Middle frontal gyrus (tissue), 1 donor: ENCODE data around the gene RAI1.

Experiments used
- DNase-seq: peaks from one replicate; pipeline ENCODE4 v3.0.0-alpha.2; 2015; ENCODE audit warnings: low spot score; ENCODE audit errors: extremely low spot score

RAI1 gene

DNA sequence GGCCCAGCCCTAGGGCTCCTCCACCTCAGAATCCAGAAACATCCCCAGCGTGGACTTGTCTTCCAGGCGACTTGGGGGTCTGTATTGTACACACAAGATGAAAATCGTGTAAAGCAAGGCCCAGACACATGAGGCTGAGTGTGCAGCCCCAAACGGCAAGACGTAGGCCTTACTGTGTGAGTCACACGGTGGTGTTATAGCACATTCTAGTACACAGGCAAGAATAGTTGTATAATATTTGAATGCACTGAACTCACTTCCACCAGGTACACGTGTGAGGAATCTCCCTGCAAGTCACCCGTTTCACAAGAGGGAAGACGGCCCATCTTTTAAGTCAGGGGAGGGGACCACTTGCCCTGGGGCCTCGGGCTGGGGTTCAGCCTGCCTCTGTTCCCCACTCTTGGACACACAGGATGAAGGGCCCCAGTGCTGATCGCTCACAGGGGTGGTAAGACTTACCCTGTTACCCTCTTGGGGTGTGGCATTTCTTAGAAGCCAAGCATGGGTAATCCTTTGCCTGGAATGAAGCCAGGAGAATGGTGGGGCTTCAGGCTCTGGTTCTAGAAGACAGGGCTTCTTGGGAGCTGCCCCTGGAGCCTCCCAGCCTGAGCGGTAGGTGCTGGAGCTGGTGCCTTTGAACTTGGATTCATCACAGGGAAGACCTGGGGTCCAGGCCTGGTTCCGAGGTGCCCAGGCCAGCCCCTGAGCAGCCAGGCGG, 84.3 kb downstream of the RAI1 start:
- DNase-seq: no peak

DNA sequence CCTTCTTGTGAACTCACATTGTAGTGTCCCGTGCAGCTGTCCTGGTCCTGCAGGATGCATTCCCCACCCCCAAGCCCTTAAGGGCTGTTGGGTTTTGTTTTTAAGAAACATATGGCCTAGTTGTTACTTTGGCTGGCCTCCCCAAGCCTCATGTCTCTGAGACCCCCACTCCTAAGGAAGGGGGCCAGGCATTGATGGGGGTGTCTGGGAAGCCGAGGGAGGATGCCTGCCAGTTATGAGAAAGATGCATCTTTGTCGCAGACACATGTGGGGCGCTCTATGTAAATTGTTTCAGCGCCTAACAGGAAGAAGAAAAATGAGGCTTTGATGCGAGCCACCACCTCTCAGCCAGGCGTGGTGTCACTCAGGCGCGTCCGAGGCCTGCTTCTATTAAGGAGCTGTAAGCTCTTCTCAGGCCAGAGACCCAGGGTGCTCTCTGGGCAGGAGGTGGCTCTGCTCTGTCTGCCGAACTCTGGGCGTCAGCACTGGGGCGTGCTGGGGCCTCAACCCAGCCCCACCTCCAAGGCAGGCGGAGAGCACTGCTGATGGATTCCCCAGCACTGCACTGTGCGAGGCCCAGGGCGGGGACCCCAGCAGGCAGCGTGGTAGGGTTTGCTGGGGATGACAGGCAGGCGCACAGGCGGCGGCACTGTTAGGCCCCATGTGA, 85.0 kb downstream of the RAI1 start:
- no peak for DNase-seq

- no peak for DNase-seq
Observed at GRCh38 chr17:17766744-17767120, 85.5 kb downstream of the RAI1 start.

- DNase-seq: no peak
Observed at GRCh38 chr17:17767154-17767869, 86.1 kb downstream of the RAI1 start.

- no peak for DNase-seq
Observed at GRCh38 chr17:17767887-17768418, 86.7 kb downstream of the RAI1 start.

DNA sequence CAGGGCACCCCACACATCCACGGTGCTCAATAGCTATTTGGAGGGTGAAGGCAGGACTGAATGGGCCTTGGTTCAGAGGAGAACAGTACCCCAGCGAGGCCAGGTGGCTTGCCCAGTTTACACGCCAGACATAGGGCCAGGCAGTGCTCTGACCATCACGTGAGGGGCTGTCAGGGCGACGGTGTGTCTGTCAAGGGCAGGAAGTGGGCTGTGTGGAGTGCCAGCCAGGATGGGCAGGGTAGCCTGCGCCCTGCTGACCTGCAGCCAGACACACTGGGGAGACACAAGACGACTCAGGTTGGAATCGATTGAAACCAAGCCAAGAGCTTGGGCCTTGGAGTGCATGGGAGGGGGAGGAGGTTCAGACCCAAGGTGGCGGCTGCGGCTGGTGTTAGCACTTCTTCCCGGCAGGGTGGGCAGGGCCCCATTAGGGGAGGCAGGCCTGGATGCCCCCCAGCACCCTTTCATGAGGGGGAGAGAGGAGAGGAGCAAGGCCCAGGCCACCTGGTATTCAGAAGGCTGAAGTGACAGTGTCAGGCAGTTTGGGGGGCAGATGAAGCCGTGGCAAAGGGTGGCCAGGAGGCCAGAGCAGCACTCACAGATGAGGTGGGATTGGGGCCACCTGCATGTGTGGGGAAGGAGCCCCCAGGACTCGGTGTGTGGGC, 87.3 kb downstream of the RAI1 start:
- no peak for DNase-seq

GRCh38 chr17:17769869-17770631, 88.8 kb downstream of the RAI1 start:
- no peak for DNase-seq

GRCh38 chr17:17770632-17771044, 89.4 kb downstream of the RAI1 start:
- DNase-seq: no peak

- DNase-seq: no peak
Observed at GRCh38 chr17:17771498-17772201, 90.4 kb downstream of the RAI1 start.

DNA sequence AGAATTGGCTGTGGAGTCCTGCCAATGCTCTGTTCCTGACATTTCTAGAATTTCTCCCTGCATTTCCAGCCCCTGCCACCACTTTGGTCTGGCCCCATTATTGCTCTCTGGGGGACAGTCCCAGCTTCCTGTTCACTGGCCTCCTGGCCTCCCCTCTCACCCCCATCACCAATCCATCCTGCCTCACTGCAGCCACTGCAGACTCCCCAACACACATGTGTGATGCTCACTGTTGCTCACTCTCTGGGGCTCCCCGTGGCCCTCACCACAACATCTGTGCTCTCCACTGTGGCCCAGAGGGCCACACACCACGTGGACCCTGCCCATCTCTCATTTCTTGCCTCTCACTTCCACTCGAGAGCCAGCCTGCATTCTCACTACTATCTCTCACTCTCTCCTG, 91.0 kb downstream of the RAI1 start:
- DNase-seq: no peak

DNA sequence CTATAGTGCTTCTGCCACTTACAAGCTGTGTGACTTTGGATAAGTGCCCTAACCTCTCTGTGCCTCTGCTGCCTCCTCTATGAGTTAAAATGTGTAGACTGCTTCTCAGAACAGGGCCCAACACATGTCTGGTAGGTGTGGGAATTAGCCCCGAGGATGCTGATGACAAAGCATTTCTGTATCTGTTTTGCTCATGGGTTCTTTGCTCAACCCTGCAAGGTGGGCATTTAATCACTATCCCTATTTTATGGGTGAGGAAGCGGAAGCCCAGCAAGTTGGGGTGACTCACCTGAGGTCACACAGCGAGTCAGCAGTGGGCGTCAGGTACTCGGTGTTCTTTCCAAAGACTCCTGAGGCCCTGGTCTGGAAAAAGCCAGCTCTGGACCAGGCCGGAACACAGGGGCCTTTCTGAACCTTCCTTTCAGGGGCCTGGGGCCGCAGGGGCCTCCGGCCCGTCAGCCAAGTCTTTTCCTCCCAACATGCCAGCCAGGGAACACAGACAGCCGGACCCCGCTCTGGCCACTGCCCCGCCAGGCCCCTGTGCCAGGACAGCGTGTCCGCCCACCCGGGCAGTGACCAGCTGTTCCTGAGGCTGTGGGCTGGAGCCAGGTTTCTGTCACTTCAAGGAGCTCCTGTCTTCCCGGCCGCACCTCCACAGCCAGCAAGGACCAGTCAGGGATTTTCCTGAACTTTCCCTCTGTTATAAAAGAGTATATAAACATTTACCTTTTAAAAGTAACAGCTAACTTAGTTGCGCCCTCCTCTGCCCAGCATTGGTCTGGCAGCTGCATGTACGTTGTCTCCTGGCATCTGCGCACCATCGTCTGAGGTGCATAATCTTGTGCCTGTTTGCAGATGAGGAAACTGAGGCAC, 93.0 kb downstream of the RAI1 start:
- no peak for DNase-seq

GRCh38 chr17:17776889-17777288, 95.6 kb downstream of the RAI1 start:
- no peak for DNase-seq

DNA sequence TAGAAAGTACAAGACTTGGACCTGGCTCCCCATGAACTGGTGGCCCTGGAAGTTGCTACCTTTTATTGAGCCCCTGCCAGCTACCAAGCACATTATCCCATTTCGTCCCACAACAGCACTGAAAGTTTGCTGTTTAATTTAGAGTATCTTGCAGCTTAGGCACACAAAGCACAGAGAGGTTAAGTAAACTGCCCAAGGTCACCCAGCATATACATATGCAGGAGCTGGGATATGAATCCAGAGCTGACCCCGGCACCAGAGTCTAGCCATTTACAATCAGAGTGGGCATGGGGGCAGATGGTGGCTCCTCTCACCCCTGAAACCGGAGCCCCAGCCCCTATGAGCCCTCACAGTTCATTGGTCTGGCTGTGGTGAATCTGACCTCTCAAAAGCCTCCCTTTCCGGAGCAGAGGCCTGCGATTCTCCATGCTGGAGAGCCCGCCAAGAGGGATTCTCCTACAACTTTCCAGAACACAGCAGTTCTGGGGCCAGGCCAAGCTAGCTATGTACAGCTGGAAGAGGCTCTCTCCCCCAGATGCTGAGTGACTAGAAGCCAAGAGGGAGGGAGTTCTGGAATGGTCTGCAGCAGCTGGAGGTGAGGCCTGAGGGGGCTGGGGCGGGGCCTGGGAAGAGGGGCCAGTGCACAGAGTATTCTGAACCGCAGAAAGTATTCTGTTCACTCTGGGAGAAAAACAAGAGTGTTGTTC, 97.2 kb downstream of the RAI1 start:
- DNase-seq: no peak

- no peak for DNase-seq
Observed at GRCh38 chr17:17779015-17779611, 97.9 kb downstream of the RAI1 start.

DNA sequence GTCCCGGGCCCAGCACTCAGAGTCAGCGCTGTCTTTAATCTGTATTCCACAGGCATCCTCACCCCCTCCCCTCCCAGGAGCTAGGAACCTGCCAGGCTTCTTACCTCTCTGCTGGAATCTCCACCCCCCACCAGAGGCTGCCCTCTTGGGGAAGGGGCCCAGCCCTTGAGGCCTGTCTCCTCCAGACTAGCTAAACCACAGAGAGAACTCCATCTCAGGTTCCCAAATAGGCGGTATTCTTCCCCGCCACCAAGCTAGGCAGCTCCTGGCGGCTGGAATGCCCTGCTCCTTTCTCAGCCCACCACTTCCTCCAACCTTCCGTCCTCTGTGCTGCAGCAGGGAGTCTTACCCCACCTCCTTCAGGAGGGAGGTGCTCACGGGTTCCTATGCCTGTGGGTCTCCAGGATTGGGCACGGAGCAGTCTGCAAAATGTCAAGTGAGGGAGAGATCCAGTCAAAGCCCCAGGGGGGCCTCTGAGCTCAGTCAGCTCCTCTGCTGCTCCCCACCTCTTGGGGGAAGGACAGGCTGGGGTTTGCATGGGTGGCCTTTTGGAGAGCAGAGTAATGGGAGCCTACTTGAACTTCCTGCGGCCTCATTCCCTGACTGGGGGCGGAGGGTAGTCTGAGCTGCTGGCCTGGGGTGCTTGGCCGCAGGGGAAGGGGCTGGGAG, 99.8 kb downstream of the RAI1 start:
- peak; percentile 22 for DNase-seq

GRCh38 chr17:17781591-17782496, 100.6 kb downstream of the RAI1 start:
- peak; percentile 70 for DNase-seq
